GM12892 (cell line): Measurements from ENCODE around the gene SMARCC2.

ENCODE experiments used
- DNase-seq: peaks from one replicate; pipeline ENCODE4 v3.0.0; 2011; ENCODE audit not compliant: insufficient read length
- FAIRE-seq: peaks from 2 replicates; lab custom pipeline; 2011; peaks lifted over from hg19 to GRCh38; lab: Jason Lieb, UNC
- POLR2A ChIP-seq: IDR thresholded peaks from 2 replicates; pipeline ENCODE4 v1.6.1; 2011; ENCODE audit warnings: low read depth, low read length, control low read depth
- POLR2AphosphoS5 ChIP-seq: IDR thresholded peaks from 2 replicates; pipeline ENCODE4 v1.6.1; 2011; ENCODE audit warnings: low read depth, low read length, control low read depth
- TAF1 ChIP-seq: IDR thresholded peaks from 2 replicates; pipeline ENCODE4 v1.6.1; 2011; ENCODE audit warnings: low read depth, mild to moderate bottlenecking, control low read depth, low read length, borderline replicate concordance

The SMARCC2 gene

DNA sequence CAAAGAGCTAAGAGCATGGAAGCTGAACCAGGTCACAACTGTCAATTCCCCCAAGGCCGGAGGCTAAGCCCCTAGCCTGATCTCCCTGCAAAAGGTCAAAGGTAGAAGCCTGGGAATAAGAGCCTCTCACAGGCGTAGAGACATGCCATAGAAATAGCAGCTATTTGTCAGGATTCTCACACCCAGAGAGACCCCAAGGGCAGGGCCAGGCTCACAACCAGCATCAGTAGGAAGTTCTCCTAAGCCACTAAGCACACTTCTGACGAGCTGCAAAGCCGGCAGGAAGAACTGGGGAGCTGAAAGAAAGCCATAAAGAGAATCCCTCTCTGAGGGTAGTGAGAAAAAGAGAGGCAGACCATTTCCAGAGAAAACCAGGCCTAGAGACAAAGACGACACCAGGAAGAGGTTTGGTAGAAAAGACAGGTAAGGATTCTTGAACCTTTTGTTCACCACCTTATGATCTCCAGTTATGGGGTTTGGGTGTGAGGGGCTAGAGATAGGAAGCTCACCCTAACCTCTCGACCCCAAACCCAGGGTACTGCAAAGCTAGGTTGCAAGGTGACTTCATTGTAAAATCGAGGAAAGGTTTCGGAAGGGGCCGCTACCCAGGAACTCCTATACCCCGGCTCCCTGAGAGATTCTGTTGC, 1.0 kb downstream of the SMARCC2 start:
- no peak for FAIRE-seq
- no peak for TF ChIP-seq POLR2A
- TF ChIP-seq POLR2AphosphoS5: no peak
- no peak for TF ChIP-seq TAF1

DNA sequence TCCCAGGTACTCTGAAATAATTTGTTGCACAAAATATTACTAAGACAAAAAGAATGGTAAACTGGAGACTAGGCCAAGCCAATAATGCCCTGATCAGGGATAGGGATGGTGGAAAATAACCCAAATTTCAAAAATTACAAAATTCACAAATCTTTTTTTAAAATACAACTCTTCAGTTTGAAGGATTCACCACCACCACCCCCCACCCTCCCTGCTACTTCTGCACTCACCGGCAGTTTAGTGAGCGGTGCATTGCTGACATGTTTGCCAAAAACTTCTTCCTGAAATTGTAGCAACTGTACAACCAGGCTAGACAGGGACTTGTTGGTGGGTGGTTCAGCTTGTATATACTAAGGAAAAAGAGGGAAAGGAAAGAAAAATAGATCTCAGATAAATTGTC, 2.3 kb downstream of the SMARCC2 start:
- DNase-seq (no peak), FAIRE-seq (no peak)
- TF ChIP-seq TAF1: no peak
- TF ChIP-seq POLR2AphosphoS5: no peak
- no peak for TF ChIP-seq POLR2A

More for the DNA sequence above, 1.0 kb downstream of the SMARCC2 start:
- no peak for DNase-seq

DNA sequence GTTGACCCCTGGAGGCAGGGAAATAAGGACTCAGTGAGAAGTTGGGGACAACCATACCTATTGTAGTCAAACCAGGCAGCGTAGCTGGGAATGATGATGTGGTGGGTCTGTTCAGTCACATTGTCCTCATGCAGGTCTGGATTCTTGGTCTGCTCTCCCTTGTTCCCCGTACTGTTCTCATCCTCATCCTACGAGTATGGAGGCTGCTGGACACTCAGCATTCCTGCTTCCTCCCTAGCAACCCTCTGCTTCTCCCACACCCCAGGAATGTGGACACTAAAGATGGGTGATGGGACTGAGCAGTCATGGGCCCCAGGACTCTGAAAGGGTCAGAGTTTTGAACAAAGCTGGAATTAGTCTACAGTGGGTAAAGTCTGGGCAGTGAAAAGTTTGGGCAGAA, 10.9 kb downstream of the SMARCC2 start:
- no peak for FAIRE-seq
- no peak for DNase-seq
- no peak; the same call in 1 of the 2 replicates for TF ChIP-seq POLR2A

DNA sequence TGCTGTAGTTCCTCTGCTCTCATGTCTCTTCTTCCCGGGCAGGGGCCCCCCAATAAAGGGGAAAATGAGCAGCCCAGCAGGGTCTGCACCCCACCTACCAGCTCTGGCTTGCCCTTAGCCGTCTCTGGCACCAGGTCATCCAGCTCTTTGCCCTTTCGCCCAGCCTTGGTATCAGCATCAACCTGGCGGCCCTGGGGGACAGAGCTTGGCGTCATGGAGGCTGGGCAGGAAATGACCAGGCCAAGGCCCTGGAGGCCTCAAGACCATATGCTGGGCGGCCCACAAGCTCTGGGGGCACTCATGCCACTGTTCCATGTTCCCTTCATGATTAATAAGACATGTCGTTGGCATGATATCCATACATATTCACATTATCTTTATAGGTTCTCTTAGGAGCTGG, 16.4 kb downstream of the SMARCC2 start:
- TF ChIP-seq TAF1 (no peak), POLR2A (no peak), POLR2AphosphoS5 (no peak)
- FAIRE-seq (no peak), DNase-seq (no peak)

DNA sequence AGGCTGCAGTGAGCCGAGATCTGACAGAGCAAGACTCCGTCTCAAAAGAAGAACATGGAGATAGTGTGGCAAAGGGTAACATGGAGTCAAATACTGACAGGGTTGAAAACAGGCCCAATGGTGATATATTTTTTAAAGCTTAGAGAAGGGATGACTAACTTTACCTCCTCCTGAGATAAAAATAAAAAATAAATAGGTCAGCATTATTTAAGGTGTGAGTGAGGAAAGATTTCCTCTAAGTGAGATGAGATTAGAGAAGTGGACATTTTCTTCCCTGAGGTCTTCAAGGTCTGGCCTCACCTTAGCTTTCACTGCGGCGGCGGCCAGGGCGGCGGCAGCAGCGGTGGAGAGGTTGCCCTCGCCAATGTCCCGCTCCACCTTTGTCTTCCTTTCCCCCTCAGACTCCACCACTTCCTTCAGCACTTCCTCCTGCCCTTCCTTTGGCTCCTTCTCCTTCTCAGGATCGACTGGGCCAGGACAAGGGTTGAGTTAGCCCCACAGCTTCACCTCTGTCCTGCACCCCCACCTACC, 20.0 kb downstream of the SMARCC2 start:
- TF ChIP-seq POLR2A (0 out of 2 replicates have a peak, but pooled peaks have one; percentile 21), POLR2AphosphoS5 (0 out of 2 replicates have a peak, but pooled peaks have one; percentile 4), TAF1 (no peak)

DNA sequence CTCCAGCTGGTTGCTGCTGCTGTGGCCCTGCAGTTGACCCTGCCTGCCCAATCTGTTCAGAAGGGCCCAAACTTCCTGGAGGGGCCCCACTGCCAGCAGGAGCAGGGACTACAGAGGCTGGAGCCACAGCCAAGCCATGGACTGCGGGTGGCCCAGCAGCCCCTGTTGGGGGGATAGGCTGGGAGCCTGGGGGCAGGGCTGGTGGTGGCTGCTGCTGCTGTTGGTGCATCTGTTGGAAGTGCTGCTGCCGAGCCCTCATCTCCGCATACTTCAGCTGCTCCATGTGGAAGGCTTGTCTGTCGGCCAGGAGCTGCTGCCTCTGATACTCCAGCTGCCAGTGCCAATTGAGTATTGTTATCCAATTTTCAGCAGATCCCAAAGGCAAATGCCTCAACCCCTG, 23.9 kb downstream of the SMARCC2 start:
- DNase-seq (no peak), FAIRE-seq (no peak)
- TF ChIP-seq POLR2A: peak; percentile 63; the same call in 1 of the 2 replicates
- no peak for TF ChIP-seq TAF1
- no peak for TF ChIP-seq POLR2AphosphoS5

More for the DNA sequence above, 20.0 kb downstream of the SMARCC2 start:
- DNase-seq (no peak), FAIRE-seq (no peak)

DNA sequence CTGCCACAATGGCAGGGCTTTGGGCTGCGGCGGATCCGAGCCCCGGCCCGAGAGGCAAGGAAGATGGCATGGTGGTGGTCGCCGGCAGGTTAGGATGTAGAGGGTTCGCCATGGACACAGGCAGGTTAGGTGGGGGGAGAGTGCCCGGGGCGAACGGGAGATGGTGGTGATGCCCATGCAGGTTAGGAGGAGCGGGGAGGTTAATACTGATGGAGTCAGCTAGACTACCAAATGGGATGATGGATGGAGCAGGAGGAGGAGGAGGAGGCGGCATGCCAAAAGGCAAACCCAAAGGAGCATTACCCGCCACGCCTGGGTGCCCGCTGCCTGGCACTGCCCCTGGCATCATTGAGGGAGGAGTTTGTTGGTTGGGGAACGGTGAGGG, 24.9 kb downstream of the SMARCC2 start:
- peak; percentile 60; the same call in 1 of the 2 replicates for TF ChIP-seq POLR2AphosphoS5
- peak; percentile 57; the same call in 1 of the 2 replicates for TF ChIP-seq POLR2A
- TF ChIP-seq TAF1: no peak
- no peak for FAIRE-seq

DNA sequence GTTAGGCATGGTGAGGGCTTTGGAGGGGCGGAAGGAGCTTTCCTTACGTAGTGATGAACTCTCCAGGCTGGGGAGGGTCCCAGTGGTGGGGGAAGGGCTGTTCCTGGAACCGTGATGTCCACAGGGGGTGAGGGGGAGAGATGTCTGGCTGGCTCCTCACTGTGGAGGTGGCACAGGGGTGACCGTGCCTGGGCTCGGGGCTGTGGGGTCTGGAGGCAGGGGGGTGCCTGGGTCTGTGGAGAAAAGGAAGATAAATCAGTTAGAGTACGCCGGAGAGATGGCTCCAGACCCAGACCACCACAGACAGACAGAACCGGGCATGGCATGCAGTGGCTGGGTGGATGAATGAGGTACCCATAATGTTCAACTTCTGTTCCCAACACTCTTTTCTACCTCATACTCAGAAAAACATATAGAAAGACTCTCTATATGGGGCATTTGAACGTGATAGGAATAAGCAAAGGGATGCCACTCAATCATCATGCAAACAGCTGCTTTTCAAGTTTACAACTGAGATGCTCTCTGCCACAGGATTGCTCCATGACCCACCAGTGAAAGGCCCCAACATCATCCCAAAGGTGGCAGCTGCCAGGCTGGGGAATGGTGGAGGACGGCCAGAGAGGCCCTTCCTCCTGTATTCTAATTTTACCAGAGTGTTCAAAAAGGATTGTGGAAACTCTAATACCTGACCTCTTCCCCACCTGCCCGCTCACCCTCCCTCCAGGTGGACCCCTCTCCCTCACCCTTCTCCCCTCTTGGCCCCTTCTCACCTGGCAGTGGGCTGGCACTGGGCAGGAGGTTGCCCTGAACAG, 25.5 kb downstream of the SMARCC2 start:
- DNase-seq (no peak), FAIRE-seq (no peak)
- TF ChIP-seq TAF1 (no peak), POLR2AphosphoS5 (peak; percentile 60), POLR2A (peak; percentile 58; the same call in 1 of the 2 replicates)

More for the DNA sequence above, 24.9 kb downstream of the SMARCC2 start:
- DNase-seq: no peak

DNA sequence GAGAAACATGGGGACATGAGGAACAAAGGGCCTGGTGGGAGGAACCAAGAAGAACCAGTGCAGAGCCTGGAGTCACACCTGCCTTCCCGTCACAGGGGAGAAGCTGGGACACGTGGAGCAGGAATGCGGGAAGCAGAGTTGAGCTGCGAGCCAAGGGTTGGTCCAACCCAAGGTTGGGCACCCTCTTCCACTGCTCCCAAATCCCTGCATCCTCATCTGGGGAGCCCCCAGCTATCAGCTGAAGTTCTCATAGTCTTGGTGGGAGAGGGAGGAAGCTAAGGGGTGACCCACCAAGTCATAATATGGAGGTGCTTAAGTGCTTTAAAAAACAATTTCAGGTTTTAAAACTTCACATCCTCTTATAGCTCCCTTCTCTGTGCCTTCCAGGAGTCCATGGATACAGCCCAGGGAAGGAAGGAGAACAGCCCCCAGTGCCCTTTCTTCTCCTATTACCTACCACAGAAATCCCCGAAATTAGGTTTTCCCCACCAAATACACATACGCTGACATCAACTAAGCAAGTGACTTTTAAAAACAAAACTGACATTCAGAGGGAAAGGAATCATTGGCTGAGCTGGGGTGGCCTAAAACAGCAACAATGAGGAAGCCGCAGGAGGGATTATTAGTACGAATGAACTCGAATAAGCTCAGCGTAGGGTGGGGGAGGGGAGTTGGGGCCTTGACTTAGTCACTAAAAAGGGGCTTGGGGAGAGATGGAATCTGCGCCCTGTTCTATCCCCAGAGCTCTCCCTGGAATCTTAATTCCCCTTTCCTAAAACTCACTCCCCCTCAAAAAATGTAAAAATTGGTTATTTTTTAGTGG, 26.6 kb downstream of the SMARCC2 start:
- FAIRE-seq: no peak

DNA sequence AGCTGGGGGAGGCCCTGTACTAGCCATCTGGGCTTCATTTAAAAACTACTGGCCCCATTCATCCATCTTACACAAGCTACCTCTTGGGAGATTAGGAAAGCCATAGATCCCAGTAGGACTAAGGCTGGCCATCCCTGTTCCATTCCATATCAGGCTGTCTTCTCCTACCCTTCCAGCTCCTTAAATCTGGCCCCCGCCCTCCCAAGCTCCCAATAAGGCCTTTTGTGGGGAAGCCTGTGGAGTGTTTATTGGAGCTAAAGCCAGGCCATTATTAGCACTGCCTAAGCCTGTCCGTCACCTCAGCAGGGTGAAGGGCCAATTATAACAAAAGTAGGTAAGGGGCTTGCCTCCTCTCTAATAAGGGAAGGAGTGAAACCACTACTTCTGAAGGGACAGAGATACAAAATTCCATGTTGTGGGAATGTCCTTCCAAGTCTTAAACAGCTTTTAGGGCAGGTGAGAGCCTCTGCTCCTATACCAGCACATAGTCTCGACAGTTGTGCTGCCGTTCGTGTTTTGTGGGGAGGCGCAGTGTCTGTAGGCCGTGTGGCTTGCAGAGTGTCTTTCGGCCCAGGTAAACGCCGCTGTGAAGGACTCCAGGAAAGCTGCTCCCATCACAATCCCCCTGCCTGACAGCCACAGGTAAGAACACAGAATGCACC, 27.5 kb downstream of the SMARCC2 start:
- TF ChIP-seq POLR2AphosphoS5 (peak; percentile 78), TAF1 (no peak), POLR2A (peak; percentile 4; the same call in 1 of the 2 replicates)
- DNase-seq (no peak), FAIRE-seq (no peak)

More for the DNA sequence above, 26.6 kb downstream of the SMARCC2 start:
- DNase-seq: no peak
- TF ChIP-seq POLR2A (peak; percentile 71), TAF1 (no peak), POLR2AphosphoS5 (peak; percentile 93)
